SU-DHL-6 (cell line): Measurements from ENCODE around the gene OR52L1.

Source experiments
- H2AFZ ChIP-seq: fragments of 200-600 bp; sonication (generic); 2 replicates; pipeline ENCODE4 v1.6.1; 2014; ENCODE audit warnings: low read depth, mild to moderate bottlenecking, moderate library complexity, mixed read lengths, antibody characterized with exemption, low read length; ENCODE audit not compliant: severe bottlenecking
- H3F3A ChIP-seq: fragments of 200-600 bp; shearing (Covaris generic); 2 replicates; pipeline ENCODE4 v1.6.0; 2016; ENCODE audit warnings: antibody characterized with exemption, mild to moderate bottlenecking; ENCODE audit not compliant: insufficient read depth
- H3K27ac ChIP-seq: fragments of 200-600 bp; sonication (generic); 2 replicates; pipeline ENCODE4 v1.5.1; 2016; ENCODE audit warnings: low read depth, mild to moderate bottlenecking, low read length, moderate library complexity, mixed read lengths
- H3K27me3 ChIP-seq: fragments of 200-600 bp; sonication (generic), shearing (Covaris generic); 2 replicates; pipeline ENCODE4 v1.6.0; 2014; ENCODE audit warnings: mild to moderate bottlenecking, low read length
- H3K36me3 ChIP-seq: fragments of 200-600 bp; sonication (generic); 2 replicates; pipeline ENCODE4 v1.6.1; 2014; ENCODE audit warnings: mild to moderate bottlenecking, low read length, mixed read lengths
- H3K4me2 ChIP-seq: fragments of 300-600, 200-600 bp; shearing (Covaris generic), sonication (generic); 2 replicates; pipeline ENCODE4 v1.6.0; 2014; ENCODE audit warnings: low read length, low read depth, mild to moderate bottlenecking; ENCODE audit not compliant: poor library complexity, severe bottlenecking
- H3K4me3 ChIP-seq: fragments of 200-600 bp; sonication (generic); 2 replicates; pipeline ENCODE4 v1.5.1; 2014; ENCODE audit warnings: antibody characterized with exemption, low read length, mild to moderate bottlenecking, mixed read lengths; ENCODE audit not compliant: insufficient read depth, poor library complexity, severe bottlenecking
- H3K79me2 ChIP-seq: fragments of 200-600 bp; sonication (generic); 2 replicates; pipeline ENCODE4 v1.6.1; 2014; ENCODE audit warnings: mild to moderate bottlenecking, low read length, moderate library complexity; ENCODE audit not compliant: insufficient read depth
- H3K9ac ChIP-seq: fragments of 200-600 bp; sonication (generic); 2 replicates; pipeline ENCODE4 v1.7.0; 2014; ENCODE audit warnings: mild to moderate bottlenecking, low read length
- H3K9me2 ChIP-seq: fragments of 200-600 bp; sonication (generic); replicated peaks from 2 replicates; pipeline ENCODE4 v1.6.1; 2014; ENCODE audit warnings: low read length; ENCODE audit not compliant: insufficient read depth
- H3K9me3 ChIP-seq: fragments of 200-600 bp; sonication (generic); 2 replicates; pipeline ENCODE4 v1.6.1; 2014; ENCODE audit warnings: low read length, mixed read lengths; ENCODE audit not compliant: insufficient read depth
- H4K20me1 ChIP-seq: fragments of 200-600 bp; sonication (generic); 2 replicates; pipeline ENCODE4 v1.6.1; 2014; ENCODE audit warnings: low read depth, mild to moderate bottlenecking, antibody characterized with exemption, low read length, moderate library complexity, mixed read lengths
- CTCF ChIP-seq: fragments of 200-600 bp; sonication (generic); IDR thresholded peaks from one replicate; pipeline ENCODE4 v1.5.1; 2017; ENCODE audit warnings: antibody characterized with exemption, mild to moderate bottlenecking, low read length, moderate library complexity; ENCODE audit not compliant: insufficient read depth, poor library complexity, severe bottlenecking
- EZH2phosphoT487 ChIP-seq: fragments of 200-600 bp; sonication (generic), shearing (Covaris generic); conservative IDR thresholded peaks from 2 replicates; pipeline ENCODE4 v1.6.1; 2018; ENCODE audit warnings: mild to moderate bottlenecking, antibody characterized with exemption, low read length, moderate library complexity, mixed read lengths

Gene OR52L1

DNA sequence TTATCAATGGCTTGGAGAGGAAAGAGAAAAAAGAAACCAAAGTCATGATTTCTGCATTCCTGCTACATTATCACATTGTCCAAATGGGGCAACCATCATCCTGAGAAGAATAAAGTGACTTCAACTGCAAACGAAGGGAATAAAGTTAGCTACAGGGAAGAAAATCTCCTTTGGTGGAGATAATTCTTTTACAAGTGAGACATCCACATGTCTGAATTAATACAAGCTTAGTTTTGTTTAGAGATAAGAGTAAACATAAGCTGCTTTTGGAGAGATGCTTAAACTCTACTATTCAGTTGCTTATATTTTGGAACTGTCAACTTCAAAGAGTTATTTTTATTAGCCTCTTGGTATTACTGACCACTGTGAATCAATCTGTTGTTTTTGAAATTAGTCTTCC lies at the start of gene OR52L1:
Gene OR52L1, minus strand, starts transcription at position 101 of the 400 bp plus-strand sequence. Its CDS starts 55 bp downstream, at position 46.
- no peaks in the 10 kb centered on the region for H4K20me1 ChIP-seq
- no peaks in the 10 kb centered on the region for H3K36me3 ChIP-seq
- H3K79me2 ChIP-seq: no peaks in the 10 kb centered on the region
- no peak for TF ChIP-seq EZH2phosphoT487
- TF ChIP-seq CTCF: no peak
- no peak within 1 kb of the TSS for H3K4me3 ChIP-seq
- no peak within 1 kb of the TSS for H3K4me2 ChIP-seq
- no peaks in the 10 kb centered on the region for H3K27me3 ChIP-seq
- no peak within 1 kb of the TSS for H3K9ac ChIP-seq
- no peaks in the 10 kb centered on the region for H3K9me3 ChIP-seq
- H3K27ac ChIP-seq: no peak within 1 kb of the TSS
- no peaks in the 10 kb centered on the region for H3K9me2 ChIP-seq
- no peak within 1 kb of the TSS for H2AFZ ChIP-seq
- H3F3A ChIP-seq: no peaks in the 10 kb centered on the region

GRCh38 chr11:6030708-6031405 lies 44.1 kb upstream of the OR52L1 start, which contains the start of gene OR56A1:
Gene OR56A1, minus strand, starts transcription at chr11:6030758. Its CDS starts 3,066 bp downstream, at chr11:6027692.
- H3F3A ChIP-seq: no peaks in the 10 kb centered on the region
- H3K27ac ChIP-seq: no peak within 1 kb of the TSS
- TF ChIP-seq CTCF (no peak), EZH2phosphoT487 (no peak)
- H3K4me3 ChIP-seq: no peak within 1 kb of the TSS
- H3K36me3 ChIP-seq: no peaks in the 10 kb centered on the region
- no peaks in the 10 kb centered on the region for H3K9me2 ChIP-seq
- H3K27me3 ChIP-seq: no peaks in the 10 kb centered on the region
- no peak within 1 kb of the TSS for H2AFZ ChIP-seq
- no peak within 1 kb of the TSS for H3K9ac ChIP-seq
- H3K4me2 ChIP-seq: no peak within 1 kb of the TSS
- H3K9me3 ChIP-seq: no peaks in the 10 kb centered on the region
- no peaks in the 10 kb centered on the region for H3K79me2 ChIP-seq
- no peaks in the 10 kb centered on the region for H4K20me1 ChIP-seq

DNA sequence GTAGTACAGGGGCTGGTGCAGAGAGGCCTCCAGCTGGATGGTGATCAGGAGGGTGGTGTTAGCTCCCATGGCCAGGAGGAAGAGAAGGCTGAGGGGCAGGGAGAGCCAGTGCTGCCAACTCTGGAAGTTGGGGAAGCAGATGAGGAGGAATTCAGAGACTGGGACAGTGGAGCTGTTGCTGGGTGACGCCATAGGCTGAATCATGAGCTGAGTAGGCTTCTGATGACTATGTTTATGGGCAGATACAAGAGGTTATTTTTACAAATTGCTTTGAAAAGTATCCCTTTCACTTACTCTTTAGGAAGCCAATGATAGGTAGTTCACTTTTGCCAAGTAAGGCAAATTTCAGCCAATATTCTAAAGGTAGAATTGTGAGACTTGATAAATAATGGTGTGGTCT lies 40.7 kb upstream of the OR52L1 start:
- Histone ChIP-seq H3K9me3 (no peaks in the 10 kb centered on the region), H2AFZ (no peak overlapping the region), H3K9me2 (no peaks in the 10 kb centered on the region), H3F3A (no peaks in the 10 kb centered on the region), H3K9ac (no peak overlapping the region), H3K79me2 (no peaks in the 10 kb centered on the region), H3K4me3 (no peak overlapping the region), H3K27me3 (no peaks in the 10 kb centered on the region), H4K20me1 (no peaks in the 10 kb centered on the region), H3K4me2 (no peak overlapping the region), H3K36me3 (no peaks in the 10 kb centered on the region), H3K27ac (no peak overlapping the region)
- no peak for TF ChIP-seq EZH2phosphoT487

GRCh38 chr11:6025056-6025455 lies 38.3 kb upstream of the OR52L1 start:
- no peaks in the 10 kb centered on the region for H4K20me1 ChIP-seq
- H3K79me2 ChIP-seq: no peaks in the 10 kb centered on the region
- no peak overlapping the region for H2AFZ ChIP-seq
- no peaks in the 10 kb centered on the region for H3K27me3 ChIP-seq
- H3K27ac ChIP-seq: no peak overlapping the region
- TF ChIP-seq EZH2phosphoT487 (no peak), CTCF (no peak)
- H3K9me2 ChIP-seq: no peaks in the 10 kb centered on the region
- no peaks in the 10 kb centered on the region for H3F3A ChIP-seq
- H3K36me3 ChIP-seq: no peaks in the 10 kb centered on the region
- H3K4me2 ChIP-seq: no peak overlapping the region
- H3K9me3 ChIP-seq: no peaks in the 10 kb centered on the region
- H3K9ac ChIP-seq: no peak overlapping the region
- H3K4me3 ChIP-seq: no peak overlapping the region
